HepG2 (cell line): ENCODE data around the gene GMFB. TPM values are rescaled to one million over a fixed set of nuclear protein-coding genes. Genes with fewer than 3 reads are reported as not detected.

Experiments
- ATAC-seq: fragments of 200-7000 bp; cut with Tn5 transposase; 3 replicates; pipeline ENCODE4 v1.9.1; 2020; ENCODE audit warnings: mild to moderate bottlenecking, moderate library complexity
- BruUV-seq: library from RNA; stranded (reverse); fragments of 400-500 nt; replicated peaks from 2 replicates; lab custom pipeline; 2021; lab: Mats Ljungman, UMichigan
- CTCF ChIA-PET: fragments of 300-600 bp; formaldehyde crosslinking; extraction: SDS; loops from one replicate; lab custom pipeline; 2021; ENCODE audit warnings: low total read pairs, inconsistent platforms, low intra/inter-chr PET ratio; lab: Yijun Ruan, JAX
- POLR2A ChIA-PET: fragments of 350-600 bp; sonication (Branson Sonifier 250); formaldehyde crosslinking; loops from one replicate; lab custom pipeline; 2020; ENCODE audit warnings: antibody characterized with exemption, inconsistent platforms; lab: Yijun Ruan, JAX
- DNase-seq: peaks from one replicate; pipeline ENCODE4 v3.0.0-alpha.2; 2015; ENCODE audit warnings: low spot score
- FAIRE-seq: peaks from 3 replicates; lab custom pipeline; 2011; peaks lifted over from hg19 to GRCh38; lab: Jason Lieb, UNC
- H2AFZ ChIP-seq: one replicate; pipeline ENCODE4 v1.6.1; 2011; ENCODE audit warnings: low read length, inconsistent platforms
- H3K27ac ChIP-seq: fragments of 300-600 bp; 3 replicates; pipeline ENCODE4 v1.8.0; 2011; ENCODE audit warnings: mixed run types, mild to moderate bottlenecking, mixed read lengths, low read length, inconsistent platforms; ENCODE audit not compliant: insufficient read depth; ENCODE audit errors: extremely low read length
- H3K27me3 ChIP-seq, 2 experiments: fragments of 200-600 bp in 1 of 2; 2 replicates in 1 of 2; 3 replicates in 1 of 2; pipeline versions ENCODE4 v1.6.0 to v1.8.0; 2011; ENCODE audit warnings: low read length in 2 of 2, mild to moderate bottlenecking in 2 of 2, moderate library complexity in 2 of 2, inconsistent platforms in 1 of 2; ENCODE audit not compliant: insufficient read depth in 2 of 2, control insufficient read depth in 1 of 2
- H3K36me3 ChIP-seq, 2 experiments: fragments of 200-600 bp in 1 of 2; replicated peaks in 1 of 2; 2 replicates in 1 of 2; 3 replicates in 1 of 2; pipeline versions ENCODE4 v1.5.1 to v1.8.0; 2011; ENCODE audit warnings: low read length in 2 of 2, inconsistent platforms in 1 of 2; ENCODE audit not compliant: insufficient read depth in 2 of 2, control insufficient read depth in 1 of 2
- H3K4me1 ChIP-seq: 2 replicates; pipeline ENCODE4 v1.5.1; 2012; ENCODE audit warnings: low read length, inconsistent platforms; ENCODE audit not compliant: insufficient read depth
- H3K4me2 ChIP-seq: 2 replicates; pipeline ENCODE4 v1.6.0; 2011; ENCODE audit warnings: low read depth, low read length, inconsistent platforms
- H3K4me3 ChIP-seq, 3 experiments: fragments of 200-600 bp in 1 of 3; sonication (generic), shearing (Covaris generic) in 1 of 3; replicated peaks in 1 of 3; 2 replicates each; pipeline ENCODE4 v1.5.1; 2011 to 2016; ENCODE audit warnings: low read length in 3 of 3, inconsistent platforms in 2 of 3, low read depth in 2 of 3, mild to moderate bottlenecking in 2 of 3, control low read depth in 1 of 3, mixed read lengths in 1 of 3; ENCODE audit not compliant: insufficient read depth in 1 of 3
- H3K79me2 ChIP-seq: one replicate; pipeline ENCODE4 v1.6.1; 2011; ENCODE audit warnings: low read length, inconsistent platforms; ENCODE audit not compliant: insufficient read depth
- H3K9ac ChIP-seq: 2 replicates; pipeline ENCODE4 v1.6.0; 2011; ENCODE audit warnings: mild to moderate bottlenecking, low read depth, low read length, inconsistent platforms; ENCODE audit not compliant: insufficient read depth
- H3K9me3 ChIP-seq: 2 replicates; pipeline ENCODE4 v1.5.1; 2012; ENCODE audit warnings: mild to moderate bottlenecking, low read length
- H4K20me1 ChIP-seq: 2 replicates; pipeline ENCODE4 v1.6.0; 2011; ENCODE audit warnings: inconsistent platforms, mild to moderate bottlenecking, low read length, moderate library complexity; ENCODE audit not compliant: insufficient read depth
- BCL6 ChIP-seq: IDR thresholded peaks from 2 replicates; pipeline ENCODE4 v1.6.1; 2016; ENCODE audit warnings: missing genetic modification reagents, missing compliant biosample characterization
- MAFF ChIP-seq: IDR thresholded peaks from 2 replicates; pipeline ENCODE4 v1.6.1; 2011; ENCODE audit warnings: low read depth, low read length, improper control_type of control experiment
- MAFK ChIP-seq, 2 experiments: IDR thresholded peaks in 1 of 2; conservative IDR thresholded peaks in 1 of 2; 2 replicates each; pipeline ENCODE4 v1.6.1; 2011; ENCODE audit warnings: improper control_type of control experiment in 2 of 2, low read length in 2 of 2
- NCOA2 ChIP-seq: sonication (generic); formaldehyde crosslinking; IDR thresholded peaks from 2 replicates; pipeline ENCODE4 v1.8.0; 2022; ENCODE audit warnings: inconsistent platforms
- PCBP1 ChIP-seq: fragments of 200-400 bp; formaldehyde crosslinking; IDR thresholded peaks from 2 replicates; pipeline ENCODE4 v1.6.1; 2017; ENCODE audit warnings: mild to moderate bottlenecking, low read depth, low read length, borderline replicate concordance
- PCBP2 ChIP-seq: fragments of 200-400 bp; formaldehyde crosslinking; optimal IDR thresholded peaks from 2 replicates; pipeline ENCODE3; 2018; ENCODE audit warnings: low read length, low read depth; ENCODE audit not compliant: poor library complexity, severe bottlenecking
- ZFYVE20 ChIP-seq: sonication (generic); formaldehyde crosslinking; IDR thresholded peaks from 2 replicates; pipeline ENCODE4 v1.8.0; 2023; ENCODE audit warnings: low read depth, mild to moderate bottlenecking, moderate library complexity, missing genetic modification reagents, borderline replicate concordance
- ZNF30 ChIP-seq: sonication (generic); formaldehyde crosslinking; IDR thresholded peaks from 2 replicates; pipeline ENCODE4 v1.5.0; 2020; ENCODE audit warnings: mild to moderate bottlenecking, missing genetic modification reagents
- WGBS: methylation state at CpG from one replicate; pipeline ENCODE4 v1.1.6; 2017; ENCODE audit warnings: low lambda C conversion rate; 5-methylcytosine and 5-hydroxymethylcytosine counted together
- in situ Hi-C: cut with HindIII; loops from 2 replicates; pipeline ENCODE4 v1.10.0; 2017; ENCODE audit warnings: low pct_unique_long_range_greater_than_20kb; ENCODE audit not compliant: extremely low pct_ligation_motif_present
- intact Hi-C: fragments of 100-400 bp; cut with micrococcal nuclease; formaldehyde crosslinking; loops from one replicate; pipeline ENCODE4 v1.10.0; 2022; ENCODE audit not compliant: unreplicated experiment
- polyA plus RNA-seq, 8 experiments: library from polyadenylated mRNA; depleted of rRNA in 3 of 8; stranded (reverse) in 7 of 8; unstranded in 1 of 8; fragments of >200 nt; fragmentation: Illumina TruSeq in 4 of 8; extraction: Trizol in 4 of 8; gene quantifications; 2 replicates each; pipeline versions ENCODE4 v1.2.1 to v1.2.3, GENCODE V29; 2011 to 2016; ENCODE audit warnings: low read depth in 4 of 8, missing spikeins in 1 of 8, mixed read lengths in 1 of 8; ENCODE audit not compliant: insufficient read depth in 1 of 8
- total RNA-seq, 5 experiments: library from RNA; depleted of rRNA; stranded (reverse); fragments of >200 nt; fragmentation: Illumina TruSeq; extraction: Trizol; gene quantifications; 2 replicates each; pipeline ENCODE4 v1.2.3, GENCODE V29; 2016; ENCODE audit warnings: low read depth in 1 of 5
- TF ChIP-seq, protein P1 (sequence below), 2 experiments: sonication (generic) in 1 of 2; formaldehyde crosslinking in 1 of 2; IDR thresholded peaks; 2 replicates each; pipeline versions ENCODE4 v1.4.0 to v1.6.1; 2016 to 2020; ENCODE audit warnings: borderline replicate concordance in 1 of 2, low read depth in 1 of 2, mild to moderate bottlenecking in 1 of 2, missing genetic modification reagents in 1 of 2
- TF ChIP-seq, protein P2 (sequence below): sonication (generic); formaldehyde crosslinking; conservative IDR thresholded peaks from 2 replicates; pipeline ENCODE4 v1.8.1; 2023; ENCODE audit warnings: missing genetic modification reagents

The GMFB gene
- total and polyA plus RNA-seq, 2 of the 13 experiments (the other 11 are each of a cell fraction or from before 2014, with no cell fraction given): 17.3 to 68.2 TPM

DNA sequence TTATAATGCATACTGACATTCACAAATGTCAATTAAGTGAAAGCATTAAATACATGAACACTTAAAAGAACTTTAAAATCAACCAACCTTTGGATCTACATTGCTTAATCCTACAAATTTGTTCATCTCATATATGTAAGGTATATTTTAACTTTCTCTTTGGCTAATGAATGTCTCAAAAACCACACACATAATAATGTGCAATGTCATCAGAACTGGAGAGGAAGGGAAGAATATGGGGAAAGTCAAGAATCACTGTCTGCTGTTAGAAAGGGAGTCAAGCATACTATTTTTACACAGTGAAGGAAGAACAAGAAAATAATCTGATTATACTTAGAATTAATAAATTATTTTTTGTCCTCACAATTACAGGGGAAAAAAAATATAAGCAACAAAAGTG lies 4.9 kb downstream of the GMFB start:
- FAIRE-seq (no peak), DNase-seq (no peak), ATAC-seq (no peak)
- Histone ChIP-seq H3K27me3 (no peaks in the 10 kb centered on the region; a peak in 1 of 5 replicates), H3K4me1 (peaks cover 59% of the 10 kb centered on the region), H3K27ac (peak overlapping the region; percentile 51), H3K4me3 (no peak overlapping the region), H3K36me3 (peaks cover 0 to 27% of the 10 kb centered on the region in 2 experiments; a peak in 3 of 5 replicates), H2AFZ (no peak overlapping the region), H3K4me2 (no peak overlapping the region; the same call in 1 of the 2 replicates), H3K9me3 (no peaks in the 10 kb centered on the region), H3K79me2 (peaks cover 68% of the 10 kb centered on the region), H4K20me1 (peaks cover 12% of the 10 kb centered on the region), H3K9ac (no peak overlapping the region)
- CTCF ChIA-PET: no interaction called here
- intact Hi-C loops (no loop called here), in situ Hi-C loops (loop anchor here (10.0 kb wide), 1 partner anchor 119 kb away; no protein-coding TSS in a partner anchor)
- TF ChIP-seq MAFK (conservative IDR thresholded peaks at IDR 0.05 in 1 of 2, IDR thresholded peaks at IDR 0.05 in 1 of 2; ENCODE audit: low read length in 2 of 2): peak; percentile 86 to 89
- peak; percentile 77 for TF ChIP-seq MAFF
- no peak for TF ChIP-seq ZNF30 (CRISPR knock-in tag)
- POLR2A ChIA-PET: interaction anchor here (1.3 kb wide), 1 partner anchor 117 kb away, joined by 5 read pairs; no protein-coding TSS in a partner anchor
- BruUV-seq: no TSS peak

- BruUV-seq: no TSS peak
- CTCF ChIA-PET: no interaction called here
- 70% methylated on average over 8 of the region's 8 CpGs for WGBS
- TF ChIP-seq PCBP1 (no peak), NCOA2 (CRISPR knock-in tag) (peak; percentile 14; the same call in 1 of the 2 replicates), BCL6 (CRISPR knock-in tag) (peak; percentile 72), PCBP2 (no peak), ZFYVE20 (CRISPR knock-in tag) (no peak)
- TF ChIP-seq, protein P1, sequence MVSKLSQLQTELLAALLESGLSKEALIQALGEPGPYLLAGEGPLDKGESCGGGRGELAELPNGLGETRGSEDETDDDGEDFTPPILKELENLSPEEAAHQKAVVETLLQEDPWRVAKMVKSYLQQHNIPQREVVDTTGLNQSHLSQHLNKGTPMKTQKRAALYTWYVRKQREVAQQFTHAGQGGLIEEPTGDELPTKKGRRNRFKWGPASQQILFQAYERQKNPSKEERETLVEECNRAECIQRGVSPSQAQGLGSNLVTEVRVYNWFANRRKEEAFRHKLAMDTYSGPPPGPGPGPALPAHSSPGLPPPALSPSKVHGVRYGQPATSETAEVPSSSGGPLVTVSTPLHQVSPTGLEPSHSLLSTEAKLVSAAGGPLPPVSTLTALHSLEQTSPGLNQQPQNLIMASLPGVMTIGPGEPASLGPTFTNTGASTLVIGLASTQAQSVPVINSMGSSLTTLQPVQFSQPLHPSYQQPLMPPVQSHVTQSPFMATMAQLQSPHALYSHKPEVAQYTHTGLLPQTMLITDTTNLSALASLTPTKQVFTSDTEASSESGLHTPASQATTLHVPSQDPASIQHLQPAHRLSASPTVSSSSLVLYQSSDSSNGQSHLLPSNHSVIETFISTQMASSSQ (IDR thresholded peaks at IDR 0.05; ENCODE audit: low read depth): no peak
- TF ChIP-seq, protein P1 (CRISPR knock-in tag; IDR thresholded peaks at IDR 0.05; ENCODE audit: borderline replicate concordance): no peak
- TF ChIP-seq, protein P2, sequence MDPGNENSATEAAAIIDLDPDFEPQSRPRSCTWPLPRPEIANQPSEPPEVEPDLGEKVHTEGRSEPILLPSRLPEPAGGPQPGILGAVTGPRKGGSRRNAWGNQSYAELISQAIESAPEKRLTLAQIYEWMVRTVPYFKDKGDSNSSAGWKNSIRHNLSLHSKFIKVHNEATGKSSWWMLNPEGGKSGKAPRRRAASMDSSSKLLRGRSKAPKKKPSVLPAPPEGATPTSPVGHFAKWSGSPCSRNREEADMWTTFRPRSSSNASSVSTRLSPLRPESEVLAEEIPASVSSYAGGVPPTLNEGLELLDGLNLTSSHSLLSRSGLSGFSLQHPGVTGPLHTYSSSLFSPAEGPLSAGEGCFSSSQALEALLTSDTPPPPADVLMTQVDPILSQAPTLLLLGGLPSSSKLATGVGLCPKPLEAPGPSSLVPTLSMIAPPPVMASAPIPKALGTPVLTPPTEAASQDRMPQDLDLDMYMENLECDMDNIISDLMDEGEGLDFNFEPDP (CRISPR knock-in tag): no peak
Measured at GRCh38 chr14:54483073-54483745, 5.6 kb downstream of the GMFB start.

More at GRCh38 chr14:54483073-54483745, 5.6 kb downstream of the GMFB start:
- H3K4me2 ChIP-seq: peak overlapping the region; percentile 23; the same call in 1 of the 2 replicates
- no peak overlapping the region for H3K9ac ChIP-seq
- intact Hi-C loops: no loop called here
- FAIRE-seq (no peak), DNase-seq (peak; percentile 76), ATAC-seq (peak; percentile 80)
- peaks cover 59% of the 10 kb centered on the region for H3K4me1 ChIP-seq
- no peak overlapping the region for H3K4me3 ChIP-seq
- H2AFZ ChIP-seq: no peak overlapping the region
- no peaks in the 10 kb centered on the region for H3K27me3 ChIP-seq
- POLR2A ChIA-PET: interaction anchor here (1.3 kb wide), 1 partner anchor 116 kb away, joined by 5 read pairs; no protein-coding TSS in a partner anchor
- H4K20me1 ChIP-seq: peaks cover 12% of the 10 kb centered on the region
- H3K27ac ChIP-seq: peak overlapping the region; percentile 37
- H3K79me2 ChIP-seq: peaks cover 64% of the 10 kb centered on the region
- H3K9me3 ChIP-seq: no peaks in the 10 kb centered on the region
- in situ Hi-C loops: loop anchor here (10.0 kb wide), 1 partner anchor 118 kb away; no protein-coding TSS in a partner anchor
- peaks cover 3 to 34% of the 10 kb centered on the region in 2 experiments for H3K36me3 ChIP-seq
